Keratinocyte (primary cell): ENCODE results near the gene BTBD6. TPM values are rescaled to one million over a fixed set of nuclear protein-coding genes. Genes with fewer than 3 reads are reported as not detected.

Experiments
- DNase-seq: peaks from one replicate; pipeline ENCODE4 v3.0.0-alpha.2; 2011; ENCODE audit warnings: low read depth, missing footprints, low spot score
- FAIRE-seq: peaks from 2 replicates; lab custom pipeline; 2011; peaks lifted over from hg19 to GRCh38; lab: Jason Lieb, UNC
- H2AFZ ChIP-seq: 2 replicates; pipeline ENCODE4 v1.6.0; 2012; ENCODE audit warnings: low read length, control low read depth, inconsistent platforms; ENCODE audit not compliant: control insufficient read depth
- H3K27ac ChIP-seq: 2 replicates; pipeline ENCODE4 v1.5.1; 2011; ENCODE audit warnings: low read length; ENCODE audit not compliant: control insufficient read depth, insufficient read depth
- H3K27me3 ChIP-seq: 3 replicates; pipeline ENCODE4 v1.6.0; 2011; ENCODE audit warnings: low read length; ENCODE audit not compliant: control insufficient read depth, insufficient read depth; ENCODE audit errors: extremely low read depth
- H3K36me3 ChIP-seq, 2 experiments: 2 replicates in 1 of 2; 3 replicates in 1 of 2; pipeline ENCODE4 v1.5.1; 2011; ENCODE audit warnings: low read length in 2 of 2, mild to moderate bottlenecking in 1 of 2; ENCODE audit not compliant: control insufficient read depth in 2 of 2, insufficient read depth in 2 of 2; ENCODE audit errors: extremely low read depth in 1 of 2
- H3K4me1 ChIP-seq: 3 replicates; pipeline ENCODE4 v1.5.1; 2011; ENCODE audit warnings: low read length; ENCODE audit not compliant: control insufficient read depth, insufficient read depth; ENCODE audit errors: extremely low read depth
- H3K4me2 ChIP-seq: 3 replicates; pipeline ENCODE4 v1.6.0; 2011; ENCODE audit warnings: low read depth, low read length; ENCODE audit not compliant: control insufficient read depth, insufficient read depth; ENCODE audit errors: extremely low read depth
- H3K4me3 ChIP-seq, 3 experiments: fragments of 200-600 bp in 1 of 3; sonication (generic) in 1 of 3; 2 replicates in 2 of 3; 3 replicates in 1 of 3; pipeline ENCODE4 v1.5.1; 2011 to 2016; ENCODE audit warnings: low read length in 3 of 3, mild to moderate bottlenecking in 3 of 3, control low read depth in 2 of 3, inconsistent platforms in 1 of 3, low read depth in 1 of 3, mixed read lengths in 1 of 3, mixed run types in 1 of 3, moderate library complexity in 1 of 3; ENCODE audit not compliant: control insufficient read depth in 2 of 3, insufficient read depth in 2 of 3; ENCODE audit errors: extremely low read depth in 1 of 3
- H3K79me2 ChIP-seq: 2 replicates; pipeline ENCODE4 v1.6.0; 2012; ENCODE audit warnings: low read length; ENCODE audit not compliant: control insufficient read depth, insufficient read depth
- H3K9ac ChIP-seq: 3 replicates; pipeline ENCODE4 v1.6.0; 2011; ENCODE audit warnings: low read length; ENCODE audit not compliant: control insufficient read depth, insufficient read depth; ENCODE audit errors: extremely low read depth
- H3K9me1 ChIP-seq: 3 replicates; pipeline ENCODE4 v1.6.0; 2011; ENCODE audit warnings: low read length; ENCODE audit not compliant: control insufficient read depth, insufficient read depth; ENCODE audit errors: extremely low read depth
- H3K9me3 ChIP-seq: 2 replicates; pipeline ENCODE4 v1.5.1; 2012; ENCODE audit warnings: low read depth, low read length; ENCODE audit not compliant: control insufficient read depth
- H4K20me1 ChIP-seq: 3 replicates; pipeline ENCODE4 v1.6.0; 2011; ENCODE audit warnings: low read length; ENCODE audit not compliant: control insufficient read depth, insufficient read depth; ENCODE audit errors: extremely low read depth
- CTCF ChIP-seq, 3 experiments: IDR thresholded peaks in 1 of 3; conservative IDR thresholded peaks in 1 of 3; optimal IDR thresholded peaks in 1 of 3; 2 replicates in 2 of 3; 3 replicates in 1 of 3; pipeline versions ENCODE3 to v1.5.1; 2011; ENCODE audit warnings: low read length in 3 of 3, mild to moderate bottlenecking in 3 of 3, moderate library complexity in 2 of 3, control low read depth in 1 of 3, inconsistent platforms in 1 of 3; ENCODE audit not compliant: insufficient read depth in 2 of 3; ENCODE audit errors: extremely low read depth in 1 of 3
- EZH2 ChIP-seq: IDR thresholded peaks from one replicate; pipeline ENCODE4 v1.6.1; 2012; ENCODE audit warnings: inconsistent platforms, mild to moderate bottlenecking, low read length, moderate library complexity
- dilution Hi-C: fragments of 300-500 bp; cut with MboI; formaldehyde crosslinking; loops from one replicate; pipeline ENCODE4 v1.7.0; 2020; ENCODE audit warnings: low sequenced_read_pairs; ENCODE audit not compliant: extremely low pct_ligation_motif_present
- polyA plus RNA-seq, 5 experiments: library from polyadenylated mRNA; depleted of rRNA in 3 of 5; stranded (reverse) in 3 of 5; stranded (forward) in 1 of 5; unstranded in 1 of 5; fragments of >200 nt; gene quantifications; 1 replicate in 1 of 5; 2 replicates in 3 of 5; 3 replicates in 1 of 5; pipeline versions ENCODE4 v1.2.1 to v1.2.3, GENCODE V29; 2011 to 2012; ENCODE audit warnings: missing spikeins in 2 of 5, low read depth in 1 of 5, low replicate concordance in 1 of 5

The BTBD6 gene
- polyA plus RNA-seq, 1 donor (not counting 4 experiments of a cell fraction or from before 2014, with no cell fraction given), result 22.2 TPM

GRCh38 chr14:105247026-105247425 is 1.3 kb upstream of the BTBD6 start:
- no peak overlapping the region for H2AFZ ChIP-seq
- peaks cover 16% of the 10 kb centered on the region for H3K79me2 ChIP-seq
- peaks cover 7% of the 10 kb centered on the region for H3K4me1 ChIP-seq
- DNase-seq, result no peak
- no peaks in the 10 kb centered on the region for H3K9me3 ChIP-seq
- no peak overlapping the region for H3K9ac ChIP-seq
- FAIRE-seq, result no peak
- H3K4me2 ChIP-seq, result no peak overlapping the region
- no peak overlapping the region for H3K4me3 ChIP-seq
- no peak for TF ChIP-seq EZH2
- no peak for TF ChIP-seq CTCF (optimal IDR thresholded peaks at IDR 0.05 in 1 of 3, IDR thresholded peaks at IDR 0.05 in 1 of 3, conservative IDR thresholded peaks at IDR 0.05 in 1 of 3; ENCODE audit: extremely low read depth in 1 of 3, insufficient read depth in 2 of 3, low read length in 3 of 3)
- dilution Hi-C loops, result no loop called here
- peaks cover 17 to 18% of the 10 kb centered on the region in 2 experiments for H3K36me3 ChIP-seq
- no peaks in the 10 kb centered on the region for H4K20me1 ChIP-seq
- H3K27me3 ChIP-seq, result no peaks in the 10 kb centered on the region
- H3K27ac ChIP-seq, result no peak overlapping the region
- H3K9me1 ChIP-seq, result no peaks in the 10 kb centered on the region

- no peaks in the 10 kb centered on the region for H3K9me1 ChIP-seq
- H3K27me3 ChIP-seq, result no peaks in the 10 kb centered on the region
- FAIRE-seq (no peak), DNase-seq (no peak)
- peaks cover 17 to 18% of the 10 kb centered on the region in 2 experiments for H3K36me3 ChIP-seq
- H2AFZ ChIP-seq, result peak overlapping the region; percentile 90
- dilution Hi-C loops, result no loop called here
- H3K9ac ChIP-seq, result peak overlapping the region; percentile 46
- no peaks in the 10 kb centered on the region for H3K9me3 ChIP-seq
- peak overlapping the region; percentile 47 for H3K27ac ChIP-seq
- H3K79me2 ChIP-seq, result peaks cover 15% of the 10 kb centered on the region
- H3K4me3 ChIP-seq, result peak overlapping the region; percentile 40 to 81 (median 78)
- peaks cover 7% of the 10 kb centered on the region for H3K4me1 ChIP-seq
- TF ChIP-seq EZH2 (no peak), CTCF (optimal IDR thresholded peaks at IDR 0.05 in 1 of 3, IDR thresholded peaks at IDR 0.05 in 1 of 3, conservative IDR thresholded peaks at IDR 0.05 in 1 of 3; ENCODE audit: extremely low read depth in 1 of 3, insufficient read depth in 2 of 3, low read length in 3 of 3) (no peak)
- H3K4me2 ChIP-seq, result peak overlapping the region; percentile 80
- no peaks in the 10 kb centered on the region for H4K20me1 ChIP-seq
Observed at GRCh38 chr14:105247715-105248367, 492 bp upstream of the BTBD6 start.
